Thoracic aorta endothelial cell (primary cell): Measurements from ENCODE around the gene TPH2. TPM values are rescaled to one million over a fixed set of nuclear protein-coding genes. Genes with fewer than 3 reads are reported as not detected.

ENCODE experiments used
- total RNA-seq: library from RNA; depleted of rRNA; stranded (reverse); fragments of >200 nt; gene quantifications from 2 replicates; pipeline ENCODE4 v1.2.3, GENCODE V29; 2012

The TPH2 gene
- not detected in 2 replicates for total RNA-seq

GRCh38 chr12:71938728-71939385, at the start of gene TPH2:
TPH2 (plus strand) TSS chr12:71938845; CDS start chr12:71938987, 142 bp downstream.

Other genes starting within 250 kb of the TPH2 start
- gene RAB21, start 184.0 kb upstream of the TPH2 start, total RNA-seq: 30.7 and 52.3 TPM in 2 replicates
- gene TBC1D15, start 99.1 kb upstream of the TPH2 start, total RNA-seq: 38.6 and 46.2 TPM in 2 replicates